Testis (tissue), 3 donors: ENCODE measurements around the gene NINL. TPM values are rescaled to one million over a fixed set of nuclear protein-coding genes. Genes with fewer than 3 reads are reported as not detected.

Experiments used
- DNase-seq: peaks from one replicate; pipeline ENCODE4 v3.0.0-alpha.2; 2019
- H3K27ac ChIP-seq, 2 donors: fragments of 200-600 bp; sonication (generic); one replicate each; pipeline ENCODE4 v1.5.1; 2019
- H3K27me3 ChIP-seq: fragments of 200-600 bp; sonication (generic); one replicate; pipeline ENCODE4 v1.5.1; 2019
- H3K36me3 ChIP-seq: fragments of 200-600 bp; sonication (generic); one replicate; pipeline ENCODE4 v1.5.1; 2017; ENCODE audit warnings: low read depth; ENCODE audit errors: missing control alignments
- H3K4me1 ChIP-seq: fragments of 200-600 bp; sonication (generic); one replicate; pipeline ENCODE4 v1.5.1; 2019
- H3K4me3 ChIP-seq, 2 donors: fragments of 200-600 bp; sonication (generic); one replicate each; pipeline ENCODE4 v1.5.1; 2017 to 2019
- H3K9me3 ChIP-seq: fragments of 200-600 bp; sonication (generic); one replicate; pipeline ENCODE4 v1.5.1; 2017
- CTCF ChIP-seq, 3 experiments: fragments of 450-650 bp in 2 of 3; fragments of 200-600 bp in 1 of 3; sonication (generic) in 1 of 3; IDR thresholded peaks; one replicate each; pipeline ENCODE4 v1.5.1; 2016 to 2019; ENCODE audit warnings: antibody characterized with exemption in 3 of 3, mild to moderate bottlenecking in 2 of 3, moderate library complexity in 1 of 3
- POLR2A ChIP-seq: fragments of 450-650 bp; IDR thresholded peaks from one replicate; pipeline ENCODE4 v1.6.1; 2017; ENCODE audit warnings: antibody characterized with exemption, mild to moderate bottlenecking, moderate library complexity
- WGBS, 2 donors: methylation state at CpG; one replicate each; pipeline ENCODE4 v1.1.5; 2018; 5-methylcytosine and 5-hydroxymethylcytosine counted together
- intact Hi-C: fragments of 100-400 bp; cut with DNase I; formaldehyde crosslinking; loops from one replicate; pipeline ENCODE4 v1.15.1; 2023; ENCODE audit warnings: low total_unique reads
- polyA plus RNA-seq: library from polyadenylated mRNA; stranded (reverse); fragments of 350-450 nt; fragmentation: Illumina TruSeq; extraction: RNeasy Lipid Tissue Mini Kit (QIAGEN cat#74804); gene quantifications from one replicate; pipeline ENCODE4 v1.2.3, GENCODE V29; 2014; ENCODE audit warnings: low read depth, low replicate concordance; ENCODE audit not compliant: insufficient read depth
- total RNA-seq, 2 donors: library from RNA; depleted of rRNA; stranded (reverse); fragments of >200 nt; gene quantifications; one replicate each; pipeline ENCODE4 v1.2.3, GENCODE V29; 2016

NINL gene
- total and polyA plus RNA-seq, 3 donors from 2014 or later, result 17.9 to 33.4 (median 32.8) TPM

- H3K4me3 ChIP-seq, result no peak overlapping the region
- H3K36me3 ChIP-seq, result no peaks in the 10 kb centered on the region
- no peaks in the 10 kb centered on the region for H3K9me3 ChIP-seq
- 87 to 97% methylated on average over 5 of the region's 5 CpGs for WGBS, 2 donors
- DNase-seq, result no peak
- no peak for TF ChIP-seq CTCF (IDR thresholded peaks at IDR 0.05)
- TF ChIP-seq POLR2A, result no peak
- no peak overlapping the region for H3K27ac ChIP-seq
- no peaks in the 10 kb centered on the region for H3K27me3 ChIP-seq
- intact Hi-C loops, result no loop called here
- H3K4me1 ChIP-seq, result no peaks in the 10 kb centered on the region
Measured at GRCh38 chr20:25509084-25509483, 76.2 kb downstream of the NINL start.

GRCh38 chr20:25508083-25508770 is 77.1 kb downstream of the NINL start:
- Histone ChIP-seq H3K27ac (no peak overlapping the region), H3K36me3 (no peaks in the 10 kb centered on the region), H3K4me3 (no peak overlapping the region), H3K9me3 (no peaks in the 10 kb centered on the region), H3K27me3 (no peaks in the 10 kb centered on the region), H3K4me1 (no peaks in the 10 kb centered on the region)
- no peak for DNase-seq
- intact Hi-C loops, result no loop called here
- WGBS, 2 donors, result 50 to 79% methylated on average over 3 to 10 of the region's 10 CpGs
- TF ChIP-seq POLR2A (no peak), CTCF (IDR thresholded peaks at IDR 0.05) (no peak)

- Histone ChIP-seq H3K36me3 (no peaks in the 10 kb centered on the region), H3K27me3 (no peaks in the 10 kb centered on the region), H3K4me1 (no peaks in the 10 kb centered on the region), H3K9me3 (no peaks in the 10 kb centered on the region), H3K27ac (no peak overlapping the region), H3K4me3 (no peak overlapping the region)
- WGBS, 2 donors, result 66 to 72% methylated on average over 8 of the region's 8 CpGs
- TF ChIP-seq POLR2A (no peak), CTCF (IDR thresholded peaks at IDR 0.05) (no peak)
- DNase-seq, result no peak
- intact Hi-C loops, result no loop called here
Measured at GRCh38 chr20:25507385-25508082, 77.8 kb downstream of the NINL start.

- no peaks in the 10 kb centered on the region for H3K27me3 ChIP-seq
- H3K4me1 ChIP-seq, result no peaks in the 10 kb centered on the region
- no peak for DNase-seq
- WGBS, 2 donors, result 94% methylated on average over 15 of the region's 15 CpGs
- intact Hi-C loops, result no loop called here
- TF ChIP-seq CTCF (IDR thresholded peaks at IDR 0.05) (no peak), POLR2A (no peak)
- no peaks in the 10 kb centered on the region for H3K9me3 ChIP-seq
- no peak overlapping the region for H3K4me3 ChIP-seq
- H3K27ac ChIP-seq, result no peak overlapping the region
- no peaks in the 10 kb centered on the region for H3K36me3 ChIP-seq
Measured at GRCh38 chr20:25504366-25505135, 80.8 kb downstream of the NINL start.
